GM19351 (cell line): ENCODE data around the gene FBXW4.

Experiments
- ATAC-seq: cut with Tn5 transposase; IDR thresholded peaks from one replicate; pipeline ENCODE4 v1.9.1; 2021; ENCODE audit warnings: mild to moderate bottlenecking, moderate library complexity; ENCODE audit not compliant: unreplicated experiment

FBXW4 gene

GRCh38 chr10:101694674-101695403, at the start of gene FBXW4:
Gene FBXW4 (minus strand): TSS chr10:101695170. CDS start chr10:101695105, 65 bp downstream.
- peak; percentile 66 for ATAC-seq

GRCh38 chr10:101744267-101744666, 49.3 kb upstream of the FBXW4 start:
- ATAC-seq, result no peak

- ATAC-seq, result no peak
Measured at GRCh38 chr10:101741938-101742337, 47.0 kb upstream of the FBXW4 start.

- ATAC-seq, result no peak
Measured at GRCh38 chr10:101736666-101737065, 41.7 kb upstream of the FBXW4 start.

GRCh38 chr10:101732096-101732495, 37.1 kb upstream of the FBXW4 start:
- ATAC-seq, result no peak

GRCh38 chr10:101726115-101726387, 31.1 kb upstream of the FBXW4 start:
- no peak for ATAC-seq

GRCh38 chr10:101725296-101726114, 30.5 kb upstream of the FBXW4 start:
- no peak for ATAC-seq

GRCh38 chr10:101724446-101724845, 29.5 kb upstream of the FBXW4 start:
- ATAC-seq, result no peak

- ATAC-seq, result no peak
Measured at GRCh38 chr10:101723176-101723575, 28.2 kb upstream of the FBXW4 start.

- ATAC-seq, result no peak
Measured at GRCh38 chr10:101721806-101722205, 26.8 kb upstream of the FBXW4 start.

- no peak for ATAC-seq
Measured at GRCh38 chr10:101720606-101721230, 25.7 kb upstream of the FBXW4 start.

- no peak for ATAC-seq
Measured at GRCh38 chr10:101718690-101719275, 23.8 kb upstream of the FBXW4 start.

GRCh38 chr10:101716891-101717659, 22.1 kb upstream of the FBXW4 start:
- no peak for ATAC-seq

- ATAC-seq, result no peak
Measured at GRCh38 chr10:101712997-101713396, 18.0 kb upstream of the FBXW4 start.

GRCh38 chr10:101710793-101711192, 15.8 kb upstream of the FBXW4 start:
- no peak for ATAC-seq

GRCh38 chr10:101710059-101710695, 15.2 kb upstream of the FBXW4 start:
- no peak for ATAC-seq

- ATAC-seq, result no peak
Measured at GRCh38 chr10:101709359-101710058, 14.5 kb upstream of the FBXW4 start.

GRCh38 chr10:101708870-101709269, 13.9 kb upstream of the FBXW4 start:
- no peak for ATAC-seq

GRCh38 chr10:101708073-101708472, 13.1 kb upstream of the FBXW4 start:
- no peak for ATAC-seq

- no peak for ATAC-seq
Measured at GRCh38 chr10:101704331-101704730, 9.4 kb upstream of the FBXW4 start.
